Tibial nerve (tissue), 4 donors: ENCODE data around the gene IPO5.

Experiments used
- CTCF ChIP-seq, 5 experiments: fragments of 200-600 bp in 3 of 5; fragments of 450-650 bp in 2 of 5; sonication (generic) in 3 of 5; IDR thresholded peaks; one replicate each; pipeline ENCODE4 v1.5.1; 2016 to 2019; ENCODE audit warnings: antibody characterized with exemption in 5 of 5, mild to moderate bottlenecking in 3 of 5, moderate library complexity in 2 of 5
- EP300 ChIP-seq, 2 donors: sonication (generic); formaldehyde crosslinking; IDR thresholded peaks; one replicate each; pipeline ENCODE4 v1.6.1; 2017; ENCODE audit warnings: antibody characterized with exemption in 2 of 2, mild to moderate bottlenecking in 1 of 2
- POLR2A ChIP-seq, 2 donors: fragments of 450-650 bp; IDR thresholded peaks; one replicate each; pipeline ENCODE4 v1.6.1; 2017; ENCODE audit warnings: antibody characterized with exemption in 2 of 2, mild to moderate bottlenecking in 2 of 2, moderate library complexity in 2 of 2

GRCh38 chr13:98072476-98072875 lies 119.0 kb downstream of the IPO5 start:
- TF ChIP-seq CTCF (IDR thresholded peaks at IDR 0.05) (no peak), POLR2A (IDR thresholded peaks at IDR 0.05) (no peak), EP300 (IDR thresholded peaks at IDR 0.05) (no peak)
